Stimulated activated CD8-positive, alpha-beta memory T cell treated with anti-CD3 and anti-CD28 coated beads, Interleukin-2, amount 100 ng/mL, for 48 hours (primary cell): Measurements from ENCODE around the gene OR6Y1.

ENCODE experiments used
- DNase-seq, 2 donors: peaks; one replicate each; pipeline ENCODE4 v3.0.0-alpha.2; 2020; ENCODE audit warnings: low read depth in 2 of 2

The OR6Y1 gene

GRCh38 chr1:158554352-158554751 lies at the start of gene OR6Y1:
Gene OR6Y1, minus strand, starts transcription at chr1:158554405. Its CDS starts 6,300 bp downstream, at chr1:158548105.
- DNase-seq = no peak

GRCh38 chr1:158600735-158601134 lies 46.5 kb upstream of the OR6Y1 start:
- no peak for DNase-seq

- DNase-seq = no peak
Measured at GRCh38 chr1:158586942-158587341, 32.7 kb upstream of the OR6Y1 start.

- DNase-seq = no peak
Measured at GRCh38 chr1:158583962-158584361, 29.8 kb upstream of the OR6Y1 start.

- DNase-seq = no peak
Measured at GRCh38 chr1:158579733-158580132, 25.5 kb upstream of the OR6Y1 start, which contains the start of gene OR10X1. Gene OR10X1, minus strand, starts transcription at chr1:158579899. Its CDS starts 0 bp downstream, at chr1:158579899.

GRCh38 chr1:158577561-158577960 lies 23.4 kb upstream of the OR6Y1 start:
- DNase-seq = no peak

GRCh38 chr1:158572226-158572625 lies 18.0 kb upstream of the OR6Y1 start:
- DNase-seq = no peak

GRCh38 chr1:158570480-158570879 lies 16.3 kb upstream of the OR6Y1 start, which contains the start of gene OR6P1:
Gene OR6P1, minus strand, starts transcription at chr1:158570580. Its CDS starts 6,976 bp downstream, at chr1:158563604.
- DNase-seq = no peak

GRCh38 chr1:158564608-158565007 lies 10.4 kb upstream of the OR6Y1 start:
- no peak for DNase-seq

- no peak for DNase-seq
Measured at GRCh38 chr1:158563853-158564252, 9.6 kb upstream of the OR6Y1 start.

GRCh38 chr1:158559696-158560095 lies 5.5 kb upstream of the OR6Y1 start:
- DNase-seq = no peak

GRCh38 chr1:158552296-158552695 lies 1.9 kb downstream of the OR6Y1 start:
- no peak for DNase-seq

- DNase-seq = no peak
Measured at GRCh38 chr1:158547533-158547932, 6.7 kb downstream of the OR6Y1 start.

GRCh38 chr1:158537609-158538008 lies 16.6 kb downstream of the OR6Y1 start:
- no peak for DNase-seq

GRCh38 chr1:158534496-158534895 lies 19.7 kb downstream of the OR6Y1 start:
- no peak for DNase-seq

GRCh38 chr1:158527190-158527815 lies 26.9 kb downstream of the OR6Y1 start:
- DNase-seq = no peak

- no peak for DNase-seq
Measured at GRCh38 chr1:158521666-158522058, 32.5 kb downstream of the OR6Y1 start.

GRCh38 chr1:158520955-158521665 lies 33.1 kb downstream of the OR6Y1 start:
- no peak for DNase-seq

- DNase-seq = no peak
Measured at GRCh38 chr1:158520021-158520420, 34.2 kb downstream of the OR6Y1 start.

- DNase-seq = no peak
Measured at GRCh38 chr1:158516966-158517365, 37.2 kb downstream of the OR6Y1 start.

- no peak for DNase-seq
Measured at GRCh38 chr1:158509471-158510156, 44.6 kb downstream of the OR6Y1 start.

- no peak for DNase-seq
Measured at GRCh38 chr1:158507511-158507910, 46.7 kb downstream of the OR6Y1 start.
